Fibroblast of skin of scalp (primary cell): ENCODE results near the gene CCSER2.
A peak's percentile ranks its signal among the peaks of the same experiment; 100 is the strongest.
"Not testable (repeated sequence)": the region's sequence is repeated elsewhere in the genome, so short reads cannot be mapped to it uniquely, and the experiment has no call there.

ENCODE experiments used
- DNase-seq: peaks from one replicate; pipeline ENCODE4 v3.0.0-alpha.2; 2013

CCSER2 gene

GRCh38 chr10:84452003-84452402, 123.6 kb downstream of the CCSER2 start:
- DNase-seq, result no peak

- DNase-seq, result no peak
Observed at GRCh38 chr10:84453303-84453702, 124.9 kb downstream of the CCSER2 start.

GRCh38 chr10:84456126-84456525, 127.7 kb downstream of the CCSER2 start:
- DNase-seq, result no peak

- DNase-seq, result no peak
Observed at GRCh38 chr10:84460520-84460919, 132.1 kb downstream of the CCSER2 start.

- peak; percentile 12 for DNase-seq
Observed at GRCh38 chr10:84469470-84469869, 141.1 kb downstream of the CCSER2 start.

- no peak for DNase-seq
Observed at GRCh38 chr10:84473136-84473535, 144.7 kb downstream of the CCSER2 start.

GRCh38 chr10:84477398-84478128, 149.2 kb downstream of the CCSER2 start:
- no peak for DNase-seq

GRCh38 chr10:84478151-84478550, 149.8 kb downstream of the CCSER2 start:
- no peak for DNase-seq

GRCh38 chr10:84478679-84479078, 150.3 kb downstream of the CCSER2 start:
- no peak for DNase-seq

GRCh38 chr10:84484541-84484940, 156.2 kb downstream of the CCSER2 start:
- DNase-seq, result no peak

GRCh38 chr10:84493361-84493760, 165.0 kb downstream of the CCSER2 start:
- no peak for DNase-seq

GRCh38 chr10:84493951-84494848, 165.8 kb downstream of the CCSER2 start:
- peak; percentile 38 for DNase-seq

GRCh38 chr10:84494849-84495180, 166.4 kb downstream of the CCSER2 start:
- DNase-seq, result no peak

- no peak for DNase-seq
Observed at GRCh38 chr10:84497978-84498377, 169.6 kb downstream of the CCSER2 start.

- not testable (repeated sequence) for DNase-seq
Observed at GRCh38 chr10:84499039-84499438, 170.7 kb downstream of the CCSER2 start.

GRCh38 chr10:84499846-84500245, 171.5 kb downstream of the CCSER2 start:
- no peak for DNase-seq

GRCh38 chr10:84510121-84510520, 181.7 kb downstream of the CCSER2 start:
- DNase-seq, result peak; percentile 67

- no peak for DNase-seq
Observed at GRCh38 chr10:84511106-84511505, 182.7 kb downstream of the CCSER2 start.

GRCh38 chr10:84511709-84512285, 183.4 kb downstream of the CCSER2 start:
- no peak for DNase-seq

GRCh38 chr10:84517554-84517953, 189.2 kb downstream of the CCSER2 start:
- DNase-seq, result no peak

- DNase-seq, result no peak
Observed at GRCh38 chr10:84519235-84519634, 190.8 kb downstream of the CCSER2 start.

GRCh38 chr10:84521013-84521412, 192.6 kb downstream of the CCSER2 start:
- no peak for DNase-seq

GRCh38 chr10:84521468-84521867, 193.1 kb downstream of the CCSER2 start:
- no peak for DNase-seq
